ENCODE data around the gene THEMIS.

The THEMIS gene

DNA sequence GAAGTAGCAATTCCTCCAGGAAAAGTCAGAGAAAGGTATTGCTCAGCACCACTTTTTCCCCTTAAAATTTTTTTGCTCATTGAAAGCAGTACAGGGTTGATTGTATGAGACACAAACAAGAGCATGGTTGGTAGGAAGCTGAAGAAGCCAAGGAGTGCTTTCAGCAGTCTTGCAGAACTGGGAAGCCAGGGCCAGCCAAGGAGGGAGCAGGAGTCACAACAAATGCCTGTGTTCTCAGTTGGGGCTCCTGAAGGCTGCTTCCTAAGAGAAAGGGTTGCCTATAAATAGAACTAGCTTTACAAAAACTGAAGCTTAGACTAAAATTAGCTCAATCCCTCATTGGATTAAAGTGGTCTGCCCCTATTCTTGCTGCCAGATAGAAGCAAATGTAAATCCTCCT lies 3.3 kb upstream of the THEMIS start:
- no peak for DNase-seq
- TF ChIP-seq EZH2 (optimal IDR thresholded peaks at IDR 0.05; ENCODE audit: low read depth, low read length) = no peak
- TF ChIP-seq, protein P1, sequence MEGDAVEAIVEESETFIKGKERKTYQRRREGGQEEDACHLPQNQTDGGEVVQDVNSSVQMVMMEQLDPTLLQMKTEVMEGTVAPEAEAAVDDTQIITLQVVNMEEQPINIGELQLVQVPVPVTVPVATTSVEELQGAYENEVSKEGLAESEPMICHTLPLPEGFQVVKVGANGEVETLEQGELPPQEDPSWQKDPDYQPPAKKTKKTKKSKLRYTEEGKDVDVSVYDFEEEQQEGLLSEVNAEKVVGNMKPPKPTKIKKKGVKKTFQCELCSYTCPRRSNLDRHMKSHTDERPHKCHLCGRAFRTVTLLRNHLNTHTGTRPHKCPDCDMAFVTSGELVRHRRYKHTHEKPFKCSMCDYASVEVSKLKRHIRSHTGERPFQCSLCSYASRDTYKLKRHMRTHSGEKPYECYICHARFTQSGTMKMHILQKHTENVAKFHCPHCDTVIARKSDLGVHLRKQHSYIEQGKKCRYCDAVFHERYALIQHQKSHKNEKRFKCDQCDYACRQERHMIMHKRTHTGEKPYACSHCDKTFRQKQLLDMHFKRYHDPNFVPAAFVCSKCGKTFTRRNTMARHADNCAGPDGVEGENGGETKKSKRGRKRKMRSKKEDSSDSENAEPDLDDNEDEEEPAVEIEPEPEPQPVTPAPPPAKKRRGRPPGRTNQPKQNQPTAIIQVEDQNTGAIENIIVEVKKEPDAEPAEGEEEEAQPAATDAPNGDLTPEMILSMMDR (IDR thresholded peaks at IDR 0.05; ENCODE audit: low read length) = no peak
- TF ChIP-seq EZH2phosphoT487 (IDR thresholded peaks at IDR 0.05; ENCODE audit: low read length) = no peak
- Histone ChIP-seq H3F3A (ENCODE audit: insufficient read depth, low read length) (0 out of 2 replicates have a peak, but pooled peaks cover 3% of the 10 kb centered on the region), H3K27ac (ENCODE audit: low read length) (no peak overlapping the region), H3K4me1 (ENCODE audit: low read length) (no peaks in the 10 kb centered on the region), H3K9me3 (replicated peaks; ENCODE audit: insufficient read depth, low read length) (no peaks in the 10 kb centered on the region), H4K20me1 (ENCODE audit: insufficient read depth, low read length) (no peaks in the 10 kb centered on the region), H3K4me3 (ENCODE audit: low read length) (no peak overlapping the region), H3K9ac (ENCODE audit: low read length) (no peak overlapping the region), H3K79me2 (ENCODE audit: low read length) (no peaks in the 10 kb centered on the region), H2AFZ (ENCODE audit: low read length) (no peak overlapping the region), H3K27me3 (replicated peaks; ENCODE audit: insufficient read depth, low read length) (no peaks in the 10 kb centered on the region), H3K4me2 (ENCODE audit: low read depth, low read length) (no peak overlapping the region), H3K9me2 (replicated peaks; ENCODE audit: insufficient read depth, low read length) (no peaks in the 10 kb centered on the region), H3K36me3 (replicated peaks; ENCODE audit: insufficient read depth, low read length) (no peaks in the 10 kb centered on the region)

GRCh38 chr6:127902933-127903332 lies 2.1 kb upstream of the THEMIS start:
- H3K4me2 ChIP-seq (ENCODE audit: low read depth, low read length) = no peak overlapping the region
- H2AFZ ChIP-seq (ENCODE audit: low read length) = no peak overlapping the region
- H3K9ac ChIP-seq (ENCODE audit: low read length) = no peak overlapping the region
- TF ChIP-seq EZH2phosphoT487 (IDR thresholded peaks at IDR 0.05; ENCODE audit: low read length) = no peak
- TF ChIP-seq EZH2 (optimal IDR thresholded peaks at IDR 0.05; ENCODE audit: low read depth, low read length) = no peak
- TF ChIP-seq, protein P1 (IDR thresholded peaks at IDR 0.05; ENCODE audit: low read length) = no peak
- H3K27me3 ChIP-seq (replicated peaks; ENCODE audit: insufficient read depth, low read length) = no peaks in the 10 kb centered on the region
- H3F3A ChIP-seq (ENCODE audit: insufficient read depth, low read length) = 0 out of 2 replicates have a peak, but pooled peaks cover 3% of the 10 kb centered on the region
- H3K79me2 ChIP-seq (ENCODE audit: low read length) = no peaks in the 10 kb centered on the region
- no peaks in the 10 kb centered on the region for H3K4me1 ChIP-seq (ENCODE audit: low read length)
- H3K9me2 ChIP-seq (replicated peaks; ENCODE audit: insufficient read depth, low read length) = no peaks in the 10 kb centered on the region
- no peak overlapping the region for H3K4me3 ChIP-seq (ENCODE audit: low read length)
- DNase-seq = no peak
- H3K27ac ChIP-seq (ENCODE audit: low read length) = no peak overlapping the region
- no peaks in the 10 kb centered on the region for H3K36me3 ChIP-seq (replicated peaks; ENCODE audit: insufficient read depth, low read length)
- no peaks in the 10 kb centered on the region for H4K20me1 ChIP-seq (ENCODE audit: insufficient read depth, low read length)
- H3K9me3 ChIP-seq (replicated peaks; ENCODE audit: insufficient read depth, low read length) = no peaks in the 10 kb centered on the region

DNA sequence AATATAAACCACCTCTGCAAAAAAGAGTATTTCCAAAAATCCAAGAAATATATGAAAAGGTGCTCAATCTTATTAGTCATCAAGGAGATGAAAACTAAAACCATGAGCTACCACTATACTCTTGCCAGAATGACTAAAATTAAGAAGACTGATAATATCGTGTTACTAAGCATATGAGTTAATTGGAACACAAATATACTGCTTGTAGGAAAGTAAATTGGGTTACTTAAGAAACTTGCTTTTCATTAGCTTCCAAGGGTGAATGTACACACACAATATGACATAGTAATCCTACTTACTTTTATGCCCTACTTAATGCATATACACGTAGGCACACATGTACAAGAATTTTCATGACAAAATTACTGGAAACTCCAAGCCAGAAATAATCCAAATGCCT lies 3.4 kb downstream of the THEMIS start:
- Histone ChIP-seq H3K4me3 (ENCODE audit: low read length) (no peak overlapping the region), H3K79me2 (ENCODE audit: low read length) (no peaks in the 10 kb centered on the region), H3K9me3 (replicated peaks; ENCODE audit: insufficient read depth, low read length) (no peaks in the 10 kb centered on the region), H2AFZ (ENCODE audit: low read length) (no peak overlapping the region), H3F3A (ENCODE audit: insufficient read depth, low read length) (peaks cover 3% of the 10 kb centered on the region; the same call in 1 of the 2 replicates), H3K4me1 (ENCODE audit: low read length) (peaks cover 15% of the 10 kb centered on the region), H3K9ac (ENCODE audit: low read length) (no peak overlapping the region), H3K36me3 (replicated peaks; ENCODE audit: insufficient read depth, low read length) (no peaks in the 10 kb centered on the region), H4K20me1 (ENCODE audit: insufficient read depth, low read length) (no peaks in the 10 kb centered on the region), H3K27ac (ENCODE audit: low read length) (no peak overlapping the region), H3K9me2 (replicated peaks; ENCODE audit: insufficient read depth, low read length) (no peaks in the 10 kb centered on the region), H3K27me3 (replicated peaks; ENCODE audit: insufficient read depth, low read length) (no peaks in the 10 kb centered on the region), H3K4me2 (ENCODE audit: low read depth, low read length) (no peak overlapping the region)
- no peak for DNase-seq
- no peak for TF ChIP-seq EZH2 (optimal IDR thresholded peaks at IDR 0.05; ENCODE audit: low read depth, low read length)
- TF ChIP-seq EZH2phosphoT487 (IDR thresholded peaks at IDR 0.05; ENCODE audit: low read length) = no peak
- TF ChIP-seq, protein P1 (IDR thresholded peaks at IDR 0.05; ENCODE audit: low read length) = no peak

Measured in MM.1S (cell line).